ENCODE measurements around the gene ADAMTSL3.

DNA sequence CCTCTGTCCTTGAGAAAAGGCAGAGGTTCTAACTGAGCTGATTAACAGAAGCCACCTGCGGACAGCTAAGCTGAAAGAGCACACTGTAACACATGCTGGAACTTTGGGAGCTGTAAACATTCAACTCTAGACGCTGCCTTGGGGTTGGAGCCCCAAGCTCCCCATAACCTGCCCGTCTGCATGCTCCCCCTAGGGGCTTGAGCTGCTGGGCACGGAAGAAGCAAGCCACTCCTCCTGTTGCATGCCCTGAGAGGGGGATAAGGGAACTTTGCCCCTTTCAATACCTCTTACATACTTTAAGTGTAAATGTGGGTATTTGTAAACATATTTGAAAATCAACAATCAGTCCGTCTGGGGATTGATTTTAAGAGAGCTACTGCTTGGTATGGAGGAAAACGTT is 188.4 kb downstream of the ADAMTSL3 start:
- TF ChIP-seq RAD21 (IDR thresholded peaks at IDR 0.05; ENCODE audit: low read depth): no peak
- TF ChIP-seq REST (IDR thresholded peaks at IDR 0.05; ENCODE audit: low read depth): no peak
- TF ChIP-seq EGR1 (IDR thresholded peaks at IDR 0.05): no peak
- no peak for TF ChIP-seq EP300 (IDR thresholded peaks at IDR 0.05; ENCODE audit: borderline replicate concordance)
- TF ChIP-seq ZBTB7A (IDR thresholded peaks at IDR 0.05; ENCODE audit: low read depth): no peak
- no peak for TF ChIP-seq TCF12 (IDR thresholded peaks at IDR 0.05; ENCODE audit: low read depth)
- TF ChIP-seq MAX (IDR thresholded peaks at IDR 0.05): no peak
- no peak for TF ChIP-seq CEBPB (IDR thresholded peaks at IDR 0.05)
- no peak for TF ChIP-seq CREB1 (IDR thresholded peaks at IDR 0.05; ENCODE audit: low read depth)
- TF ChIP-seq YY1 (IDR thresholded peaks at IDR 0.05; ENCODE audit: low read depth): no peak
- TF ChIP-seq TAF1 (IDR thresholded peaks at IDR 0.05; ENCODE audit: low read depth): no peak
